ENCODE results near the gene DOCK11.

Gene DOCK11

GRCh38 chrX:118588715-118589114, 93.1 kb downstream of the DOCK11 start:
- no peak overlapping the region for H3K4me3 ChIP-seq (ENCODE audit: low read depth, low read length)
- no peak for DNase-seq (ENCODE audit: low read depth)
- TF ChIP-seq MAX (IDR thresholded peaks at IDR 0.05; ENCODE audit: low read depth, low read length) (no peak), MYC (IDR thresholded peaks at IDR 0.05; ENCODE audit: low read depth, low read length) (no peak), CTCF (IDR thresholded peaks at IDR 0.05; ENCODE audit: low read depth, low read length) (no peak), POLR2A (IDR thresholded peaks at IDR 0.05; ENCODE audit: extremely low read depth, insufficient read length) (no peak)

- TF ChIP-seq MYC (IDR thresholded peaks at IDR 0.05; ENCODE audit: low read depth, low read length) (no peak), CTCF (IDR thresholded peaks at IDR 0.05; ENCODE audit: low read depth, low read length) (no peak), POLR2A (IDR thresholded peaks at IDR 0.05; ENCODE audit: extremely low read depth, insufficient read length) (no peak), MAX (IDR thresholded peaks at IDR 0.05; ENCODE audit: low read depth, low read length) (no peak)
- H3K4me3 ChIP-seq (ENCODE audit: low read depth, low read length): no peak overlapping the region
- DNase-seq (ENCODE audit: low read depth): no peak
Measured at GRCh38 chrX:118589227-118589626, 93.6 kb downstream of the DOCK11 start.

- no peak overlapping the region for H3K4me3 ChIP-seq (ENCODE audit: low read depth, low read length)
- TF ChIP-seq MAX (IDR thresholded peaks at IDR 0.05; ENCODE audit: low read depth, low read length) (no peak), CTCF (IDR thresholded peaks at IDR 0.05; ENCODE audit: low read depth, low read length) (no peak), POLR2A (IDR thresholded peaks at IDR 0.05; ENCODE audit: extremely low read depth, insufficient read length) (no peak), MYC (IDR thresholded peaks at IDR 0.05; ENCODE audit: low read depth, low read length) (no peak)
- peak; percentile 19 for DNase-seq (ENCODE audit: low read depth)
Measured at GRCh38 chrX:118593407-118593806, 97.8 kb downstream of the DOCK11 start.

GRCh38 chrX:118594697-118595420, 99.2 kb downstream of the DOCK11 start:
- DNase-seq (ENCODE audit: low read depth): peak; percentile 40
- no peak overlapping the region for H3K4me3 ChIP-seq (ENCODE audit: low read depth, low read length)
- no peak for TF ChIP-seq MAX (IDR thresholded peaks at IDR 0.05; ENCODE audit: low read depth, low read length)
- no peak for TF ChIP-seq POLR2A (IDR thresholded peaks at IDR 0.05; ENCODE audit: extremely low read depth, insufficient read length)
- no peak for TF ChIP-seq CTCF (IDR thresholded peaks at IDR 0.05; ENCODE audit: low read depth, low read length)
- TF ChIP-seq MYC (IDR thresholded peaks at IDR 0.05; ENCODE audit: low read depth, low read length): no peak

- no peak for TF ChIP-seq MYC (IDR thresholded peaks at IDR 0.05; ENCODE audit: low read depth, low read length)
- TF ChIP-seq CTCF (IDR thresholded peaks at IDR 0.05; ENCODE audit: low read depth, low read length): no peak
- DNase-seq (ENCODE audit: low read depth): no peak
- no peak overlapping the region for H3K4me3 ChIP-seq (ENCODE audit: low read depth, low read length)
Measured at GRCh38 chrX:118595501-118596042, 100.0 kb downstream of the DOCK11 start.

All from NB4 (cell line).